HepG2 (cell line): ENCODE measurements around the gene LIPC. TPM values are rescaled to one million over a fixed set of nuclear protein-coding genes. Genes with fewer than 3 reads are reported as not detected.
A peak's percentile ranks its signal among the peaks of the same experiment; 100 is the strongest.

Source experiments
- CBX5 ChIP-seq: sonication (generic); formaldehyde crosslinking; IDR thresholded peaks from 2 replicates; pipeline ENCODE4 v1.4.0; 2020; ENCODE audit warnings: missing genetic modification reagents, borderline replicate concordance
- CC2D1A ChIP-seq: sonication (generic); formaldehyde crosslinking; IDR thresholded peaks from 2 replicates; pipeline ENCODE4 v1.8.1; 2023; ENCODE audit warnings: mild to moderate bottlenecking, missing genetic modification reagents
- FLYWCH1 ChIP-seq: sonication (generic); formaldehyde crosslinking; IDR thresholded peaks from 2 replicates; pipeline ENCODE4 v1.8.1; 2023; ENCODE audit warnings: mild to moderate bottlenecking, missing genetic modification reagents
- FOXA3 ChIP-seq: IDR thresholded peaks from 2 replicates; pipeline ENCODE4 v1.6.1; 2016; ENCODE audit warnings: missing genetic modification reagents, missing compliant biosample characterization
- JDP2 ChIP-seq: sonication (generic); formaldehyde crosslinking; IDR thresholded peaks from 2 replicates; pipeline ENCODE4 v1.8.1; 2022; ENCODE audit warnings: missing genetic modification reagents, borderline replicate concordance
- KMT2B ChIP-seq: IDR thresholded peaks from 2 replicates; pipeline ENCODE4 v1.6.1; 2016; ENCODE audit warnings: missing genetic modification reagents, missing compliant biosample characterization
- NR2F6 ChIP-seq, 2 experiments: IDR thresholded peaks; 2 replicates each; pipeline ENCODE4 v1.6.1; 2016; ENCODE audit warnings: antibody characterized with exemption in 1 of 2, mild to moderate bottlenecking in 1 of 2
- PTBP1 ChIP-seq: fragments of 200-400 bp; formaldehyde crosslinking; IDR thresholded peaks from 2 replicates; pipeline ENCODE4 v1.6.1; 2018; ENCODE audit warnings: low read length, low read depth; ENCODE audit not compliant: poor library complexity, severe bottlenecking
- RBM22 ChIP-seq: fragments of 200-400 bp; formaldehyde crosslinking; optimal IDR thresholded peaks from 2 replicates; pipeline ENCODE3; 2017; ENCODE audit warnings: mild to moderate bottlenecking, low read length, moderate library complexity
- SATB2 ChIP-seq: sonication (generic); formaldehyde crosslinking; IDR thresholded peaks from 2 replicates; pipeline ENCODE4 v1.5.0; 2020; ENCODE audit warnings: missing genetic modification reagents
- SSRP1 ChIP-seq: IDR thresholded peaks from 2 replicates; pipeline ENCODE4 v1.6.1; 2016; ENCODE audit warnings: control low read depth
- TAF15 ChIP-seq: fragments of 200-400 bp; formaldehyde crosslinking; IDR thresholded peaks from one replicate; pipeline ENCODE4 v1.6.1; 2018; ENCODE audit warnings: mild to moderate bottlenecking, low read depth, low read length; ENCODE audit not compliant: poor library complexity, severe bottlenecking
- U2AF2 ChIP-seq: fragments of 200-400 bp; formaldehyde crosslinking; IDR thresholded peaks from 2 replicates; pipeline ENCODE4 v1.6.1; 2017; ENCODE audit warnings: low read depth, mild to moderate bottlenecking, low read length
- ZNF652 ChIP-seq: IDR thresholded peaks from 2 replicates; pipeline ENCODE4 v1.6.1; 2016; ENCODE audit warnings: low read depth, borderline replicate concordance
- ZNF670 ChIP-seq: sonication (generic); formaldehyde crosslinking; IDR thresholded peaks from 2 replicates; pipeline ENCODE4 v1.8.0; 2022; ENCODE audit warnings: mild to moderate bottlenecking, missing genetic modification reagents, borderline replicate concordance
- ZUFSP ChIP-seq: sonication (generic); formaldehyde crosslinking; IDR thresholded peaks from 2 replicates; pipeline ENCODE4 v1.9.0; 2021; ENCODE audit warnings: missing genetic modification reagents, mild to moderate bottlenecking, borderline replicate concordance
- polyA plus RNA-seq, 8 experiments: library from polyadenylated mRNA; depleted of rRNA in 3 of 8; stranded (reverse) in 7 of 8; unstranded in 1 of 8; fragments of >200 nt; fragmentation: Illumina TruSeq in 4 of 8; extraction: Trizol in 4 of 8; gene quantifications; 2 replicates each; pipeline versions ENCODE4 v1.2.1 to v1.2.3, GENCODE V29; 2011 to 2016; ENCODE audit warnings: low read depth in 4 of 8, missing spikeins in 1 of 8, mixed read lengths in 1 of 8; ENCODE audit not compliant: insufficient read depth in 1 of 8
- total RNA-seq, 5 experiments: library from RNA; depleted of rRNA; stranded (reverse); fragments of >200 nt; fragmentation: Illumina TruSeq; extraction: Trizol; gene quantifications; 2 replicates each; pipeline ENCODE4 v1.2.3, GENCODE V29; 2016; ENCODE audit warnings: low read depth in 1 of 5
- TF ChIP-seq, protein P1 (sequence below): sonication (generic); formaldehyde crosslinking; IDR thresholded peaks from 2 replicates; pipeline ENCODE4 v1.5.0; 2020; ENCODE audit warnings: missing genetic modification reagents
- TF ChIP-seq, protein P2 (sequence below): sonication (generic); formaldehyde crosslinking; IDR thresholded peaks from one replicate; pipeline ENCODE4 v1.5.1; 2020; ENCODE audit warnings: mild to moderate bottlenecking, missing genetic modification reagents; ENCODE audit errors: not compliant biosample characterization
- TF ChIP-seq, protein P3 (sequence below): IDR thresholded peaks from 2 replicates; pipeline ENCODE4 v1.6.1; 2016; ENCODE audit warnings: missing genetic modification reagents, missing compliant biosample characterization

The LIPC gene
- total and polyA plus RNA-seq, 2 of the 13 experiments (the other 11 are each of a cell fraction or from before 2014, with no cell fraction given): 26.0 to 38.0 TPM

DNA sequence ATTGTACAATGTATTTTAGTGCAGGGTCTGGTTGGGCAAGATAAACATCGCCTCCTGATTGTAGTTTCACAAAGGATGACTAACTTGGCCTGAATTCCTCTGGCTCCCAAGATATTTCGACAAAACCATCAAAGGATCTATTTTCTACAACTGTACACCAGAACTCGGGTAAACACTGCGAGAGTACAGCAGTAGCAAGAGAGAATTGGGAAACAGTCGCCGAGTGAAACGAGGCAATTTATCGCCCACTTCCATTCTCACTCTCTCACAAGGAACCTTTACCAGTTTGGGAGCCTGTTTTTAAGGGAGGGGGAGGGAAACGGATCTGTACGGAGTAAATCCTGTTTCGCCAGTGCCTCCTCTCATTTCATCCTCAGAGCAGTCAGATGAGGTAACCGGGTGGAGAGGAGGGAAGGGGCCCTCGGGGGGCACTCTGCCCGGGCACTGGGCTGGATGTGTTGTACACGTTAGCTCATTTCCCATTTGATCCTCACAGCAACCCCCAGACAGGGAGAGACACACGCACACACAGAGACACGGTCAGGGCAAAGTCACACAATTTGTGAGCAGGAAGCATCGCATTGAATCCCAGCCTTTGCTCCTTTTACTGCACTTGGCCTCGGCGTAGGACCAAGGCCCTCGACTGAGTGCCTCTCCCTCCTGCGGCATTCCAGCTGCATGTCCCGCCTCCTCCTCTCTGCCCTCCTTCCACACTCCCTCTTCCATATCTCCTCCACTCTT lies 120.1 kb downstream of the LIPC start (continued):
- no peak for TF ChIP-seq JDP2
- no peak for TF ChIP-seq ZNF670
- no peak for TF ChIP-seq CBX5 (CRISPR knock-in tag)
- peak; percentile 21; the same call in 1 of the 2 replicates for TF ChIP-seq SSRP1 (CRISPR knock-in tag)
- no peak for TF ChIP-seq TAF15
- no peak for TF ChIP-seq RBM22
- TF ChIP-seq U2AF2: no peak
- no peak for TF ChIP-seq ZNF652 (CRISPR knock-in tag)
- TF ChIP-seq, protein P1, sequence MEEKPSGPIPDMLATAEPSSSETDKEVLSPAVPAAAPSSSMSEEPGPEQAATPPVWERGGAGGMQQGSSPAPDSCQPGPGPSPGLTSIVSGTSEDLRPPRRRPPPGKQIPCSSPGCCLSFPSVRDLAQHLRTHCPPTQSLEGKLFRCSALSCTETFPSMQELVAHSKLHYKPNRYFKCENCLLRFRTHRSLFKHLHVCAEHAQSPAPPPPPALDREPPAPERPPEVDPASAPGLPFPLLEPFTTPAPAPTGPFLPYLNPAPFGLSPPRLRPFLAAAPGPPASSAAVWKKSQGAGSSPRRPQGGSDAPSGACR (CRISPR knock-in tag): no peak
- no peak for TF ChIP-seq KMT2B
- TF ChIP-seq NR2F6 (IDR thresholded peaks at IDR 0.05): peak; percentile 44; the same call in 1 of the 2 replicates
- TF ChIP-seq NR2F6 (CRISPR knock-in tag; IDR thresholded peaks at IDR 0.05): no peak
- TF ChIP-seq SATB2: no peak
- no peak for TF ChIP-seq ZUFSP (CRISPR knock-in tag)
- TF ChIP-seq PTBP1: no peak
- TF ChIP-seq CC2D1A (CRISPR knock-in tag): no peak
- TF ChIP-seq, protein P2, sequence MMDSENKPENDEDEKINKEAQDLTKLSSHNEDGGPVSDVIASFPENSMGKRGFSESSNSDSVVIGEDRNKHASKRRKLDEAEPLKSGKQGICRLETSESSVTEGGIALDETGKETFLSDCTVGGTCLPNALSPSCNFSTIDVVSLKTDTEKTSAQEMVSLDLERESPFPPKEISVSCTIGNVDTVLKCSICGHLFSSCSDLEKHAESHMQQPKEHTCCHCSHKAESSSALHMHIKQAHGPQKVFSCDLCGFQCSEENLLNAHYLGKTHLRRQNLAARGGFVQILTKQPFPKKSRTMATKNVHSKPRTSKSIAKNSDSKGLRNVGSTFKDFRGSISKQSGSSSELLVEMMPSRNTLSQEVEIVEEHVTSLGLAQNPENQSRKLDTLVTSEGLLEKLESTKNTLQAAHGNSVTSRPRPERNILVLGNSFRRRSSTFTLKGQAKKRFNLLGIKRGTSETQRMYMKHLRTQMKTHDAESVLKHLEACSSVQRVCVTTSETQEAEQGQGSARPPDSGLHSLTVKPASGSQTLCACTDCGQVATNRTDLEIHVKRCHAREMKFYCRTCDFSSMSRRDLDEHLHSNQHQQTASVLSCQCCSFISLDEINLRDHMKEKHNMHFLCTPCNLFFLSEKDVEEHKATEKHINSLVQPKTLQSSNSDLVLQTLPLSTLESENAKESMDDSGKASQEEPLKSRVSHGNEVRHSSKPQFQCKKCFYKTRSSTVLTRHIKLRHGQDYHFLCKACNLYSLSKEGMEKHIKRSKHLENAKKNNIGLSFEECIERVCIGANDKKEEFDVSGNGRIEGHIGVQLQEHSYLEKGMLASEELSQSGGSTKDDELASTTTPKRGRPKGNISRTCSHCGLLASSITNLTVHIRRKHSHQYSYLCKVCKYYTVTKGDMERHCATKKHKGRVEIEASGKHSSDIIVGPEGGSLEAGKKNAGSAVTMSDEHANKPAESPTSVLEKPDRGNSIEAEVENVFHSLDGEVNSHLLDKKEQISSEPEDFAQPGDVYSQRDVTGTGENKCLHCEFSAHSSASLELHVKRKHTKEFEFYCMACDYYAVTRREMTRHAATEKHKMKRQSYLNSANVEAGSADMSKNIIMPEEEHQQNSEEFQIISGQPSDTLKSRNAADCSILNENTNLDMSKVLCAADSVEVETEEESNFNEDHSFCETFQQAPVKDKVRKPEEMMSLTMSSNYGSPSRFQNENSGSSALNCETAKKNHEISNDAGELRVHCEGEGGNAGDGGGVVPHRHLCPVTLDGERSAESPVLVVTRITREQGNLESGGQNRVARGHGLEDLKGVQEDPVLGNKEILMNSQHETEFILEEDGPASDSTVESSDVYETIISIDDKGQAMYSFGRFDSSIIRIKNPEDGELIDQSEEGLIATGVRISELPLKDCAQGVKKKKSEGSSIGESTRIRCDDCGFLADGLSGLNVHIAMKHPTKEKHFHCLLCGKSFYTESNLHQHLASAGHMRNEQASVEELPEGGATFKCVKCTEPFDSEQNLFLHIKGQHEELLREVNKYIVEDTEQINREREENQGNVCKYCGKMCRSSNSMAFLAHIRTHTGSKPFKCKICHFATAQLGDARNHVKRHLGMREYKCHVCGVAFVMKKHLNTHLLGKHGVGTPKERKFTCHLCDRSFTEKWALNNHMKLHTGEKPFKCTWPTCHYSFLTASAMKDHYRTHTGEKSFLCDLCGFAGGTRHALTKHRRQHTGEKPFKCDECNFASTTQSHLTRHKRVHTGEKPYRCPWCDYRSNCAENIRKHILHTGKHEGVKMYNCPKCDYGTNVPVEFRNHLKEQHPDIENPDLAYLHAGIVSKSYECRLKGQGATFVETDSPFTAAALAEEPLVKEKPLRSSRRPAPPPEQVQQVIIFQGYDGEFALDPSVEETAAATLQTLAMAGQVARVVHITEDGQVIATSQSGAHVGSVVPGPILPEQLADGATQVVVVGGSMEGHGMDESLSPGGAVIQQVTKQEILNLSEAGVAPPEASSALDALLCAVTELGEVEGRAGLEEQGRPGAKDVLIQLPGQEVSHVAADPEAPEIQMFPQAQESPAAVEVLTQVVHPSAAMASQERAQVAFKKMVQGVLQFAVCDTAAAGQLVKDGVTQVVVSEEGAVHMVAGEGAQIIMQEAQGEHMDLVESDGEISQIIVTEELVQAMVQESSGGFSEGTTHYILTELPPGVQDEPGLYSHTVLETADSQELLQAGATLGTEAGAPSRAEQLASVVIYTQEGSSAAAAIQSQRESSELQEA (CRISPR knock-in tag): no peak
- TF ChIP-seq FLYWCH1 (CRISPR knock-in tag): no peak
- TF ChIP-seq FOXA3: peak; percentile 62; the same call in 1 of the 2 replicates
- TF ChIP-seq, protein P3, sequence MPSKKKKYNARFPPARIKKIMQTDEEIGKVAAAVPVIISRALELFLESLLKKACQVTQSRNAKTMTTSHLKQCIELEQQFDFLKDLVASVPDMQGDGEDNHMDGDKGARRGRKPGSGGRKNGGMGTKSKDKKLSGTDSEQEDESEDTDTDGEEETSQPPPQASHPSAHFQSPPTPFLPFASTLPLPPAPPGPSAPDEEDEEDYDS (CRISPR knock-in tag): 0 out of 2 replicates have a peak, but pooled peaks have one; percentile 3
